WERI-Rb-1 (cell line): ENCODE measurements around the gene RHBG.
A peak's percentile ranks its signal among the peaks of the same experiment; 100 is the strongest.

Experiments used
- DNase-seq: peaks from one replicate; pipeline ENCODE4 v3.0.0-alpha.2; 2020
- H3K27ac ChIP-seq: fragments of 250-450 bp; sonication (Bioruptor Pico); 2 replicates; pipeline ENCODE4 v1.5.1; 2020; ENCODE audit warnings: mild to moderate bottlenecking, moderate library complexity
- H3K27me3 ChIP-seq: fragments of 250-450 bp; sonication (Bioruptor Pico); 2 replicates; pipeline ENCODE4 v1.5.1; 2021; ENCODE audit warnings: mild to moderate bottlenecking, low read depth, moderate library complexity; ENCODE audit not compliant: insufficient read depth, severe bottlenecking
- H3K36me3 ChIP-seq: fragments of 250-450 bp; sonication (Bioruptor Pico); 2 replicates; pipeline ENCODE4 v1.5.1; 2020; ENCODE audit warnings: mild to moderate bottlenecking, moderate library complexity
- H3K4me3 ChIP-seq: 2 replicates; pipeline ENCODE4 v1.5.1; 2011; ENCODE audit warnings: low read depth, mild to moderate bottlenecking, control low read depth, low read length
- H3K9me3 ChIP-seq: fragments of 250-450 bp; sonication (Bioruptor Pico); 2 replicates; pipeline ENCODE4 v1.5.1; 2021; ENCODE audit warnings: mild to moderate bottlenecking, moderate library complexity; ENCODE audit not compliant: severe bottlenecking
- TF ChIP-seq, protein P1 (sequence below): IDR thresholded peaks from 2 replicates; pipeline ENCODE4 v1.5.1; 2011; ENCODE audit warnings: low read depth, mild to moderate bottlenecking, control low read depth, inconsistent platforms, low read length

Gene RHBG

DNA sequence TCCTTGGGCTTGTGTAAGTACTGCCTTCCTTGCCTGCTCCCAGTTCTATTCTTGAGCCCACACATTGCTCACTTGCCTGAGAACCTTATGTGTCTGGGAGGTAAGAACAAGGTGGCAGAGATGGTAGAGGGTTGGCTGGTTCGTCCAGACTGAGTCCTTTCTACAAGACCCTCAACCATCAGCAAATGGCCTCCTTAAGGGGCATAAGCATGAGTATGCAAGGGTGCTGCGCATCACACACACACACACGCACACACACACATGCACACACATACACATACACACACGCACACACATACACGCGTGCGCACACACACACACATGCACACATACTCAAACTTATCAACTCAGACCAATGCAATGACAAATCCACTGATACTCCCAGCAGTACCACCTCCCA, 56.9 kb downstream of the RHBG start:
- Histone ChIP-seq H3K27ac (no peak overlapping the region), H3K36me3 (no peaks in the 10 kb centered on the region), H3K9me3 (no peaks in the 10 kb centered on the region), H3K27me3 (peaks cover 98% of the 10 kb centered on the region), H3K4me3 (no peak overlapping the region)
- no peak for DNase-seq
- TF ChIP-seq, protein P1, sequence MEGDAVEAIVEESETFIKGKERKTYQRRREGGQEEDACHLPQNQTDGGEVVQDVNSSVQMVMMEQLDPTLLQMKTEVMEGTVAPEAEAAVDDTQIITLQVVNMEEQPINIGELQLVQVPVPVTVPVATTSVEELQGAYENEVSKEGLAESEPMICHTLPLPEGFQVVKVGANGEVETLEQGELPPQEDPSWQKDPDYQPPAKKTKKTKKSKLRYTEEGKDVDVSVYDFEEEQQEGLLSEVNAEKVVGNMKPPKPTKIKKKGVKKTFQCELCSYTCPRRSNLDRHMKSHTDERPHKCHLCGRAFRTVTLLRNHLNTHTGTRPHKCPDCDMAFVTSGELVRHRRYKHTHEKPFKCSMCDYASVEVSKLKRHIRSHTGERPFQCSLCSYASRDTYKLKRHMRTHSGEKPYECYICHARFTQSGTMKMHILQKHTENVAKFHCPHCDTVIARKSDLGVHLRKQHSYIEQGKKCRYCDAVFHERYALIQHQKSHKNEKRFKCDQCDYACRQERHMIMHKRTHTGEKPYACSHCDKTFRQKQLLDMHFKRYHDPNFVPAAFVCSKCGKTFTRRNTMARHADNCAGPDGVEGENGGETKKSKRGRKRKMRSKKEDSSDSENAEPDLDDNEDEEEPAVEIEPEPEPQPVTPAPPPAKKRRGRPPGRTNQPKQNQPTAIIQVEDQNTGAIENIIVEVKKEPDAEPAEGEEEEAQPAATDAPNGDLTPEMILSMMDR: no peak

DNA sequence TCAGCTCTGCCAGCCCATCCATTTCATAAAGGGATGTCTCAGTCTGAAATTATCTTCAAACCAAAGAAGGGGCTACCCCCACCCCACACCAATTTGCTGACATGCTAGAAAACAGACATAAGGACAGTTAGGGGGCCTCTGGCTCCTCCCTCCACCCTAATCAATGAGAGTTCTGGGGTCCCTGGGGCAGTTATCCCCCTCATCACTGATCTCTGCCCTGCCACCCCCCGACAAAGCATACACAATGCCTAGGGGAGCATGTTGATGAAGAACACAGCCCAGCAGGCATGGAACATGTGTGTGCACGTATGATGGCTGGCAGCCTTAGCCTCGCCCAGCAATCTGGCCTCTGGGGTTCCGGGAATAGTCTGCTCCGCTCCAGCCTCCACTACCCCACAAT, 58.9 kb downstream of the RHBG start:
- no peaks in the 10 kb centered on the region for H3K9me3 ChIP-seq
- H3K4me3 ChIP-seq: no peak overlapping the region
- TF ChIP-seq, protein P1: no peak
- DNase-seq: no peak
- no peak overlapping the region for H3K27ac ChIP-seq
- H3K36me3 ChIP-seq: no peaks in the 10 kb centered on the region
- peaks cover 97% of the 10 kb centered on the region for H3K27me3 ChIP-seq

DNA sequence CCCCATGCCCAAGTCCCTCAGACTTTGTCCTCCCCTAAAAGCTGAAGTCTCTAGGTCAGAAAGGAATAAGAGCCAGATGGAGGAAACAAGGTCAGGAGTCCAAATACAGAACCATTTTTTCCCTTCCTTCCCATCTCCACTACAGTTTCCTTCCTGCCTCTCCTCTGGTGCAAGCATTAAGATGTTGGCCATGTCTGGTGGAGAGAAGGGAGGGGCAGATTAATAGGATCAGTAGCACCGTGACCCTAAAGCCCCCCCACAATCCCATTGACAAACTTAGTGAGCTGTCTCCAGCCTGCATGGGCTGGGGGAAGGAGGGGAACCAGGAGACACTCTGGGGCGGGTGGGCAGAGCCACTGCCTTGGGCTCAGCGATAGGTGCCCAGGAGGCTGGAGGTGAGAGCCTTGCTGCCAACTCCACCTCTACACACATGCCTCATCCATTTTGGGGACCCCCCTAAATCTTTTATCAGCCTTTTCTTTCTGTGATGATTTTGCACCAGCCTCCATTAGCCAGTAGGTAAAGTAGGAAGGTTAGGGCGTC, 59.8 kb downstream of the RHBG start:
- H3K9me3 ChIP-seq: no peaks in the 10 kb centered on the region
- H3K27me3 ChIP-seq: peaks cover 97% of the 10 kb centered on the region
- H3K4me3 ChIP-seq: no peak overlapping the region
- TF ChIP-seq, protein P1: no peak
- H3K36me3 ChIP-seq: no peaks in the 10 kb centered on the region
- DNase-seq: peak; percentile 72
- H3K27ac ChIP-seq: no peak overlapping the region

DNA sequence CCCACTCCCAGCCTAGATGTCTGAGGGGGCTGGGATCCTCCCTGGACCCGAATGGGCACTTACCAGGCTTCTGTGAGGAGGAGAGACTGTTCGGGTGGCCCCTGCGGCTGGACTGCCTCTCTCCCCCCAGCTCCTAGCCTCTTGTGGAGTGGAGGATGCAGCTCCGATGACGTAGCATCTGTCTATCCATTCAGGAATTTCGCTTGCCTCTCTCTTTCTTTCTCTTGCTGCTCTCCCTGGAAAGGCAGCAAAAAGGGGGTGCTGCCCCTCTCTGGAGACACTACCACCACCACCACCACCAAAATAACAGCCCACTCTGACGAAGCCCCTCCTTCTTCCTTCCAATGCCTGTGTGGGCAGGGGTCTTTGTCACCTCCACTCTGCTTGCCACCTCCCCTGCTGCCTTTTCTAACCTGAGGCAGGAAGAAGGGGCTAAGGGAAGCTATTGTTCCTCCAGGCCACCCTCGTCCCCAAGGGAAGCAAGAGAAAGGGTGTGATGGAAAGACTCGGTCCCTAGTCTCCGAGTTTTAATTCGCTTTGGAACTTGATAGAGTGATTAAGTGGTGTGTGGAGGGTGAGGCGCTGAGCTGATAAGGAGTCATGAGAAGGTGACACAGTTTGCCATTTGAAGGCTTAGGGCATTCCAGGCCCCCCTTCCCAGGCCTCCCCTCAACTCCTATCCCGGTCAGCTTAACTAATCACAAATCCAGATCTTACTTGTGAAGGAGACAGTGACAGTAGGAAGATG, 60.5 kb downstream of the RHBG start:
- peaks cover 97% of the 10 kb centered on the region for H3K27me3 ChIP-seq
- TF ChIP-seq, protein P1: no peak
- no peak overlapping the region for H3K4me3 ChIP-seq
- peak; percentile 53 for DNase-seq
- H3K36me3 ChIP-seq: no peaks in the 10 kb centered on the region
- H3K9me3 ChIP-seq: no peaks in the 10 kb centered on the region
- no peak overlapping the region for H3K27ac ChIP-seq

DNA sequence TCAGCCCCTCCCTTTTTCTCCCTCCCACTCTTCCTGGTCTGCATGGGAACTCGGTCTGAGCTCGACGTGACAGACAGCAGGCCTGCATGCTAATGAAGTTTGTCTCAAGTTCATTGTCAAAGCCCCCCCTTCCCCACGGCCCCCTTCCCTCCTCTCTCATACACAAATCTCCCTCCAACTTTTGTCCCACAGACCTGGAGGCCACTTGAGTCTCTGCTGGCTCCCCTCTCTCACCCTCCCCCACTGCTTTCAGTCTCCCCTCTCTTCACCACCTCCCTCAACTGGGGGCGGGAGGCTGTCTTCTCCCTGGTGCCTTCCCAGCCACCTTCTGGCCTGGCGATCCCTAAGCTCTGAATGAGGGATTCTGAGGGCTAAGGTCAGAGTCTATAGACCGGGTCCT, 61.3 kb downstream of the RHBG start:
- peaks cover 97% of the 10 kb centered on the region for H3K27me3 ChIP-seq
- TF ChIP-seq, protein P1: no peak
- H3K4me3 ChIP-seq: no peak overlapping the region
- no peak for DNase-seq
- H3K27ac ChIP-seq: no peak overlapping the region
- peaks cover 3% of the 10 kb centered on the region for H3K9me3 ChIP-seq
- no peaks in the 10 kb centered on the region for H3K36me3 ChIP-seq

DNA sequence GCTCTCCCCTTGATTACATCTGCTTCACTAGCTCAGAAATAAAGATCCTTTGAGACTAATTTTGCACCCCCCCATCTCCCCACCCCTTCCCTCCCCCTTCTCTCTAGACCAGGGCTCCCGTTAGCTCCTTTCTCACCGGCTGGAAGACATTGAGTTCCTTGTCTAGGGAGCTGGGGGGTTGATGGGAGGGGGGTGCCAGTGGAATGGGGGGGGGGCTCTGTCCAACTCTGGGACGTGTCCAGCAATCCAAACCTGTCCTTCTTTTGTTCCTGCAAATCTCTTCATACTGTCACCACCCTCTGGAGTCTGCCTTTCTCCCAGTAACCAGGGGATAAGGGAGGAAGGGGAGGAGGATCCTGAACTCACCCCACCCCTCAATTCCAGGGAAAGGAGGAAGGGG, 61.9 kb downstream of the RHBG start:
- no peak overlapping the region for H3K4me3 ChIP-seq
- H3K27me3 ChIP-seq: peaks cover 97% of the 10 kb centered on the region
- TF ChIP-seq, protein P1: no peak
- H3K36me3 ChIP-seq: no peaks in the 10 kb centered on the region
- no peak for DNase-seq
- H3K9me3 ChIP-seq: peaks cover 3% of the 10 kb centered on the region
- no peak overlapping the region for H3K27ac ChIP-seq
